Breast epithelium (tissue), 3 donors: ENCODE data around the gene ITPRIP.

ENCODE experiments used
- POLR2AphosphoS5 ChIP-seq, 3 donors: sonication (generic); formaldehyde crosslinking; IDR thresholded peaks; one replicate each; pipeline ENCODE4 v1.6.1; 2017; ENCODE audit warnings: antibody characterized with exemption in 3 of 3
- TF ChIP-seq, protein P1 (sequence below), 3 donors: fragments of 450-650 bp; IDR thresholded peaks; one replicate each; pipeline ENCODE4 v1.5.1; 2016 to 2017; ENCODE audit warnings: antibody characterized with exemption in 3 of 3, mild to moderate bottlenecking in 3 of 3, moderate library complexity in 3 of 3

DNA sequence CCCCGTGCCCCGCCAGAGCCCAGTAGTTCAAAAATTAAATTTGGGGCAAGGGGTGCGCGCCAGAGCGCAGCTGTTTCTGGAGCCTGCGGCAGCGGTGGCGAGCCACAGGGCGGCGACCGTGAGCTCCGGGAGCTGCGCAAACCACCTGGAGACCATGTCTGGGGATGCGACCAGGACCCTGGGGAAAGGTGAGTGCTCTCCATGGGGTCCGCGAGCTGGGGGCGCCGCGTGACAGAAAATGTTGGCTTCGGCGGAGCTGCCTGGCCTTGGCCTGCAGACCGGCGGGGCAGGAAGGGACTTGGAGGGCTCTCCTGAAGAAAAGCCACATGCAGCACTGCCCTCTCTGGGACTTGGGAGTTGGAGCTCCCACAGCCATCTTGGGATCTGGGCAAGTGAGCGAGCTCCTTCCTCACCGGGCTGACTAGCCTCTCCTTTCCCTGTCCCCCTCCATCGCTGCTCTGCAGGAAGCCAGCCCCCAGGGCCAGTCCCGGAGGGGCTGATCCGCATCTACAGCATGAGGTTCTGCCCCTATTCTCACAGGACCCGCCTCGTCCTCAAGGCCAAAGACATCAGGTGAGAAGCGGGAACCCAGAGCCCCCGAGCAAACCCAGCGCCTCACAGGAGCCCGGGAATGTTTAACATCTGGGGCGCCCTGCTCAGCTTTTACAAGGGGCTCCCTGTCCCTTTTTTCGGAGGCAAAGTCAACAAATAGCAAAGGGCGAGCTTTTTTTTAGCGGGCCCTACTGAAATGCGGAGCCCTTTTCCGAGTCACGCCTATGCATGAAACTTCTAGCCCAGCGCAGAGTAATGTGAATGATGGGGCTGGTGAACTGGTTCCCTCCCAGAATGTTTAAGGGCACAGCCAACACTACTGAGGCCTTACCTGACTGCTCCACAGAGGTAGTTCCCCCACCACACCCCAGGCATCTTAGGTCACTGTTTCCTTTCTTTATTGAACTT lies 63.2 kb downstream of the ITPRIP start:
- TF ChIP-seq, protein P1, sequence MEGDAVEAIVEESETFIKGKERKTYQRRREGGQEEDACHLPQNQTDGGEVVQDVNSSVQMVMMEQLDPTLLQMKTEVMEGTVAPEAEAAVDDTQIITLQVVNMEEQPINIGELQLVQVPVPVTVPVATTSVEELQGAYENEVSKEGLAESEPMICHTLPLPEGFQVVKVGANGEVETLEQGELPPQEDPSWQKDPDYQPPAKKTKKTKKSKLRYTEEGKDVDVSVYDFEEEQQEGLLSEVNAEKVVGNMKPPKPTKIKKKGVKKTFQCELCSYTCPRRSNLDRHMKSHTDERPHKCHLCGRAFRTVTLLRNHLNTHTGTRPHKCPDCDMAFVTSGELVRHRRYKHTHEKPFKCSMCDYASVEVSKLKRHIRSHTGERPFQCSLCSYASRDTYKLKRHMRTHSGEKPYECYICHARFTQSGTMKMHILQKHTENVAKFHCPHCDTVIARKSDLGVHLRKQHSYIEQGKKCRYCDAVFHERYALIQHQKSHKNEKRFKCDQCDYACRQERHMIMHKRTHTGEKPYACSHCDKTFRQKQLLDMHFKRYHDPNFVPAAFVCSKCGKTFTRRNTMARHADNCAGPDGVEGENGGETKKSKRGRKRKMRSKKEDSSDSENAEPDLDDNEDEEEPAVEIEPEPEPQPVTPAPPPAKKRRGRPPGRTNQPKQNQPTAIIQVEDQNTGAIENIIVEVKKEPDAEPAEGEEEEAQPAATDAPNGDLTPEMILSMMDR (IDR thresholded peaks at IDR 0.05), result peak; percentile 62 to 86 (median 67)
- TF ChIP-seq POLR2AphosphoS5 (IDR thresholded peaks at IDR 0.05), result peak in 1 of 3 donors; percentile 18
